ENCODE data around the gene CCDC171.
"Not testable (repeated sequence)": the region's sequence is repeated elsewhere in the genome, so short reads cannot be mapped to it uniquely, and the experiment has no call there.

The CCDC171 gene

DNA sequence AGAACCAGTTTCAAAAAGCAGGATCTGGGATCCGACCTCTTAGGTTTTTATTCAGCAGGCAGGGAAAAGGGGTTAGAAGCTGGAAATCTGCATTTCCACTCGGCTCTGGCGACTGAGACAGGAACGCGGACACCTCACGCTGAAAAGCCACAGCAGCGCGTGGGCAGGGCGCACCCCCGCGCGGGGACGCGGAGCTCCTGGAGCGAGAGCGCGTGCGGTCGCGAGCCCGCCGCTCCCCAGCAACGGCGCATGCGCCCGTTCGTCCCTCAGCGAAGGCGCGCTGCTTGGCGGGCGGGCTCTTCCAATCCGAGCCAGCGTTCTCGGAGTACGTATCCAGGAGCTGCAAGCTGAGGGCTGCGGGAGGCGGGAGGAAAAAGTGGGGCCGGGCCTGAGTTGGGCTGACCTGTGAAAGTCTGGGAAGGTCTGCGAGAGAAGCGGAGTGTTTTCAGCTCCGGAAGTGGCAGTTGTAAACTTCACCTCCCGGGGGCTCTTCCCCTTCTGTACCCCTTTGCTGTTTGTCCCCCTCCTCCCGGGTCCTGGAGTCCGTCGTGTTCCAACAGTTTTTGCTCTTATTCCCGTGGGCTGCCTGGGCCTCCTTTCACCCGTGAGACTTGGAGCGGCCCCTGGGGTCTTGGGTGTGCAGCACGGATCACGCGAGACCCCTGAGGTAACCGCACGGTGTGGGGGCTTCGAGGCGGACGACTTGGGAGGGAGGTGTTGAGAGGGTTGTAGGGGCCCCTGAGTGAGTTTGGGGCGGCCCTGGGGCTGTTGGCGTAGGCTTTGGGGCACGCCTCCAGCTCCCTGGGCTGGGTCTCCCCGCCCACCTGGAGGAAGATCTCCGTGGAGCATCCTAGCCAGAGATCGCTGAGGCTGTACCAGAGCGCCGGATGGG is at the start of gene CCDC171:
TSS of gene CCDC171 (plus strand) at position 408 of the 892 bp plus-strand sequence. CDS start 11,046 bp downstream, outside the sequence.
- DNase-seq, result peak; percentile 94

DNA sequence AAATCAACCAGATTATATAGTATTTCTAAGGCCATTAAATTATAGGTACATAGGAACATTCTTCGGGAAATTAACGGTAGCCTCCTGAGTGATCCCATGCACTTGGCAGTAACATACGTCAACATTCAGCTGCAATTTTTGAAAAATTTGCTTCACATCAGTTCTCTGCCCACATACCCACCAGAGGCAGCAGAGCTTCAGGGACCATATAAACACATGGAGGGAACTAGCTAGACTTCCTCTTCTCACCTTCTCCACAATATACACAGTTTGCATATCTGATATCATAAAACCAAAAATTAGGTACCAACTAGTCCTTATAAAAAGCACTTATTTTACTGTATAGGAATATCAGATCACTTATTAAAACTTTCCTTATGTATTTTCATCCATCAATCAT is 46.9 kb upstream of the CCDC171 start:
- DNase-seq, result no peak

DNA sequence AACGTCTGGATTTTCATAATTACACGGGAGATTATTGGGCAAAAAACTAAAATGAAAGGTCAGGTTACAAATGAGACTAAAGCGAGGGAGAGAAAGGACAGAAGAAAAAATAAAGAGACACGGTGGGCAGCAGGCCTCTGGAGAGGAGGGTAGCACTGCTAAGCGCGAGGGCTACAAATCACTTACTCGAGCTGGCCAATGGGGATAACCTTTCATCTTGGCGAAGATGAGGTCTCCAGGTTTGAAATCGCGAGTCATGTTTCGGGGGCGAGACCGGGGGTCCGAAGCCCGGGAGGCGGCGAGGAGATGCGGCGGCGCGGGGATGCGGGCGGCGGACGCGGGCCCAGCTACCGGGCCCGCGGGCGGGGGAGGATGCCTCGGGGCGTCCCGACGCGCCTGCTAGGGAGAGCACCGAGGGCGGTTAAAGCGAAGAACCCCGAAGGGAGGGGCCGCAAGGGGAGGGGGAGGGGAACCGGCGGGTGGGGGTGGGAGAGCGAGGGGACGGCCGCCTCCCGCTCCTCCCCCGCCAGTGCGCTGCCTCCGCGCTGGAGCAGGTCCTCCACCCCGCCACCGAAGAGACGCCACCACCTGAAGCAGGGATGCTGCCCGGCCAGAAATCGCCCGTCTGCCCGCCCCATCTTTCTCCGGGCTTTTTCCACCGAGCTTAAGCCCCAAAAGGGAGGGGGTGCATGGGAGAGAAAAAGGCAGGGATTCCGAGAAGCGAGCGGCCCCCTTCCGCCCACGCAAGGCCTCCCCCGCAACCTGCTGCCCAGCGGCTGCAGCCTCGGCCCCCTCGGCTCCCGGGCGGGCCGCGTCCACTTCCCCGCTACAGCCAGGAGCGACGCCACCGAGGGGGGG is 42.7 kb upstream of the CCDC171 start:
- DNase-seq, result peak; percentile 88

DNA sequence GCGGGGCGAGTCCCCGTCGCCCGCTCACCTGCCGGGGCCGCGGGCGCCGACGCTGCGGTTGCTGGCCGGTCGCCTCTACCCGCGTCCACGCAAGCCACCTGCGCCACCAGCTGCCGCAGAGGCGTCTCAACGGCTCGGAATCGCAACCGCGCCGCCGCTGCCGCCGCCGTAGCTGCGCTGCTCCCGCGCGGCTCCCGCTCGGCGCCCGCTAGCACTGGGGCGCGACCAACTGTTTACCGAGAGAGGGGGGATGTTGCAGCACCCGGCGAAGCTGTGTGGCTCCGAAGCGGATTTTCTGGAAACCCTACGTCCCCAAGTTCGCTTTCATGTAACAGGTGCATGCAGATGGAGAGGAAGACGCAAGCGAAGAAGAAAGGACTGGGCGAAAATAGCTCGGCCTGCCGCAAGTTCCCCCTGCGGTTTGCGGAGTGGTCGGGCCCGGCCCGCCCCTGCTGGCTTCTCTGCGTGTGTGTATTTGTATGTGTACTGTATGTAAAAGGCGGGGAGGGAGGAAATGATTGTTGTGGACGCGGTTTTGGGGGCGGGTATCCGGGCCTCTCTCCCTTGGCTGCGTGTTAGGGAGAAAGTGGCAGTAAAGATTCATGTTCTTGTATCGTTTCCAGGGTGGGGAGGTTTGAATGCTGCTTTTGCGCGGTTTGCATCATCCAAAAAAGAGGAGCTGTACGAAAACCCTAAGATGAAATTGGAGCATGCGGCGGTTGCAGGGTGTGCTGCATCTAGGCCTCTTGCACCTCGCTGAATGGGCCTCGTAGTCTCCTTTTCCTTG is 41.9 kb upstream of the CCDC171 start, which contains the start of gene PSIP1:
TSS of gene PSIP1 (minus strand) at position 182 of the 787 bp plus-strand sequence. CDS start 782 bp downstream, outside the sequence.
- DNase-seq, result peak; percentile 95

DNA sequence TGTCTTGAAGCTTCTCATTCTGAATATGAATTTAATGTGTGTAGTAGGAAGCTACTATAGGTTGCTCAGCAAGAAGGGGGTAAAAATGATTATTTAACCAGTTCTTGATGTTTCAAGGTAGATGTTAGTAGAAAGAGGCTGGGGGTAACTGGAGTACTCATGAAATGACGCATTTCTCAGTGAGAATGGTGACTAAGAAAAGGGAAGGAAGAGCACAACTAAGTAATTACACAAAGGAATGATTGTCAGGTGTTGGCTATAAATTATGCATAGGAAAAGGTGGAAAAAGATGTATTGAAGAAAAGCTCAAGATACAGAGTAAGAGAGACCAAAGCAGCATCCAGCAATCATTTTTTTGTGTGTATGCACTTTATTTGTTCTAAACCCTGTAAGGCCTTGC is 40.6 kb upstream of the CCDC171 start:
- no peak for DNase-seq

DNA sequence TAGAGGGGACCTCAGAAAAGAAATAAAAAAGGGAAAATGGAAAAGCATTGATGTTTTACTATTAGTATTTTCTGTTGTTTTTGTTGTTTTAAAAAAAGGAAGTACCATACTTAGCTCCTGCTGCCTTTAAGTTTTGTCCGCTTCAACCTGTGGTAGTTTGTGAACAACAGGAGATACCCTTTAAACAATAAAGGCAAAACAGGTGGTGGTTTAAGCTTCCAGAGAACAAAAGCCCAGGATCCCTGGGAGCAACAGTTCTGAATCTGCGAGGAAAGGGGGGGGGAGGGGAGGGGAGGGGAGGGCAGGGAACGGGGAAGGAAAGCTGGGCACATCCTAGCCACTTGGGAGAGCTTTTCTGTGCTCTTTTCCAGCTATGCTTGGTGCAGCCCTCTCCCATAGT is 40.0 kb upstream of the CCDC171 start:
- DNase-seq, result no peak

DNA sequence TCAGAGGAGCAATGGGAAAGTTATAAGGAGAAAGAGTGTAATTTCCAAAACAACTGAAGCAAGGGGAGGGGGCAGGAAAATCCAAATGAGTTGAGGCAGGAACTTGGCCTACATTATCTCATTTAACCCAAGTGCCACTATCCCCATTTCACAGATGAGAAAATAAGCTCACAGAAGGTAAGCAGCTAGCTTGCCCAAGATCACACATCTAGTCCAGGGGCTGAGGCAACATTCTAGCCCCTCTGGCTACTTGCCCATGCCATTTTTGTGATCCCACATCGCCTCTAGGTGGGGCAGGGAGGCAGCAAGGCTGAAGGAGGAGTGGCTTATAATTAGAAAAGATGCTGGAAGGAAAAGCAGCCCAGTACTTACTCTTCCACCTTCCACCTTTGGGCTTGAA is 39.5 kb upstream of the CCDC171 start:
- no peak for DNase-seq

DNA sequence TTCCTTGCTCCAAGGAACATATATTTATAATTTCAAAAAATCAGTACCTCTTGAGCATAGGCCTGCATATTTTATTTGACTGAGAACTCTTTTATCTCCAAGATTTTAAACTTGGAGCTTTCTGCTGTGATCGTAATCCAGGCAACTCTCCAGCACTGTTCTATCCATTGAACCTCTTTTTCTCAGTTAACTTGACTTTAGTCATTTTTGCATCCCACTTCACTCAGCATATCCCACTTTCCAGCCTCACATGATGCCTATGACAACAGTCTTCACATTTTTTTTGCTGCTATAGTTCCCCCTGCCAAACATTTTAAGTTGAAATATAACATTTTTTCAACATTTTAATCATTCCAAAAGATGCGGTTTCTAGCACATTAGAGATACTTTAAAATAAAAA is 33.0 kb upstream of the CCDC171 start:
- DNase-seq, result no peak

DNA sequence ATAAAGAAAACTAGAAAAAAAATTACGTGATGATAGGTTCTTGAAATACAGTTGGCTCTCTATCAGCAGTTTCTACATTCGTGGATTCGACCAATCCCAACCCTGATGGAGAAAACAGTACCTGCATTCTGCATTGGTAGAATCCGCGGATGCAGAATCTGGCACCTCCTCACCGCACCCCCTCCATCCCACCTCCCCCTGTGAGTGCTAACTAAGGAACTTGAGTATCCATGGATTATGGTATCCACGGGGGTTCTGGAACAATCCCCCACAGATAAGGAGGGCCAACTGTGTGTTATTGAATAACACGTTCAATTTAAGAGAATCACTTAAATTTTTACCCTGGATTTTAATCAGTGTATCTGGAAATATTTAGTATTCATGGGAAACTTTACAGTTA is 31.6 kb upstream of the CCDC171 start:
- DNase-seq, result no peak

DNA sequence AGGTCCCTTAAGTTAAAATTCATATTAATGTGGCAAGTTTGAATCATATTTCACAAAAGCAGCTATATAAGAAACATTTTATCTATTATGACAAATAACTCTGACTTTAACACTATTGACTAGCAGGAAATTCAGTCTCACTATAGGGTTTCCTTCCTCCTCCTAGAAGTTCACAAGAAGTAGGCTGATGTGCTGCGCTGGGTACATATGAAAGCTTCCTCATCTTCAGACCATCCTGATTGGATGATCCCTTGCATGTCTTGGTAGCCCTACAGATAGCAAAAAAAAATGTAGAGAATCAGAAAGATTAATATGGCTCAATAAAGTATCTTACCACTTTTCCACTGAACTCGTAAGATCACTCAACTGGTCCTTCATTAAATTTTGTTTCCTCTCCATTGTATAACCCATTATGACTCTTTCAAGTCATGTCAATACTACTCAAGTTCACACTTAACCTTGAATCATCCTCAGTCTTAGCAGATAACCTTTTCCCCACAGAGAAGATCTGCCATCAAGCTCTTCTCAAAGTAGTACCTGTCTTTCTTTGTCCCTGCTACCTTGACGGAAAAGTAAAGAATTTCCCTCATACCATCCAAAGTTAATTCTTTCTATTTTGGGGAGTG is 30.6 kb upstream of the CCDC171 start:
- no peak for DNase-seq

DNA sequence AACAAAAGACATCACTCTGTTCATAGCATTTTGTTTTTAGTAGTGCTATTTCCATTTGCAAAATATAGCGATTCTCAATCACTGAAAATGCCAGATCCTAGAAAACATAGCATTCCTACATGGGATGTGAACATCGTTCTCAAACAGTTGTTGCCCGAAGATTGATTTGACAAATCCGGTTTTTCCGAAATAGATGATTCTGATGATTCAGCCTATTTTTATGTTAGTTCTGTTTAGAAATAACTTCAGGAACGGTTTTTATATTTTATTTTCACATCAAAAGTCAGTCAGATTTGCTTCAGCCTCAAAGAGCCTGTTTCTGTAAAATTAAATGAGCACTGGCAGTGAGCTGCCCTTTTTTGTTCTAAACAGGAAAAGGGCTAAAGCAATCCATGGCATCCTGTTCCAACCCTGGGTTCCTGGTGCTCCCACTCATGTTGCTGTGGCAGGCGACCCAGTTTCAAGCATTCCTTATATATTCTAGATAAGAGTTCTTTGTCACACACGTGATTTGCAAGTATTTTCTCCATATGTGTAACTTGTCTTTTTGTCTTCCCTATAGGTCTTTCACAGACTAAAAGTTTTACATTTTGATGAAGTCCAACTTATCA is 27.9 kb upstream of the CCDC171 start:
- DNase-seq, result no peak

DNA sequence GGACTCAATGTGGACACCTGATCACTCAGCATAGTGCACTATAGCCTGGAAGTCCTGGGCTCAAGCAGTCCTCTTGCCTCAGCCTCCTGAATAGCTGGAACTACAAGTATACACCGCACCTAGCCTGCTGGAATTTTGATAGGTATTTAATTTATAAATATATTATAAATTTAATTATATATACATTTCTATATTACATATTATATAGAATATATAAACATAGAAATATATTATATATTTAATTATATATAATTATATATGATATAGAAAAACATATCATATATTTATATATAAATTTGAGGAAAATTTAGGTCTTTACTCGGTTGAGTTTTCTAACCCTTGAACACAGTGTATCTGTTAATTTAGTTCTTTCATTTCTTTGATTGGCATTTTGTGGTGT is 26.9 kb upstream of the CCDC171 start:
- DNase-seq, result no peak

DNA sequence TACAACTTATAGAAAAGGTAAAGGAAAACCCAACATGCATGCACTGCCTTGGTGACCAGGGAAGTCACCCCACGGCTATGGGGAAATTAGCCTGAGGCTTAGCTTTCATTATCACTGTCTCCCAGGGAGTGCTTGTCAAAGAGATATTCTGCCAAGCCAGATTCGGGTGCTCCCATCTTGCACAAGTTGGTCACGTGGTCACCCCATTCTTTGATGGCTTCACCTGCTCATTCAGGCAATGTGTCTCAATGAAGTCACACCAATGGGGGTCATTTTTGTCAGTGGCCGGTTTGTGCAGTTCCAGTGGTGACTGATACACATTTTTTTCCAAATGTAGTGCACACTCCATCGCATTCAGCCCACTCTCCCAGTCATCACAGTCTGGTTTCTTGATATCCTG is 25.8 kb upstream of the CCDC171 start:
- DNase-seq, result not testable (repeated sequence)

DNA sequence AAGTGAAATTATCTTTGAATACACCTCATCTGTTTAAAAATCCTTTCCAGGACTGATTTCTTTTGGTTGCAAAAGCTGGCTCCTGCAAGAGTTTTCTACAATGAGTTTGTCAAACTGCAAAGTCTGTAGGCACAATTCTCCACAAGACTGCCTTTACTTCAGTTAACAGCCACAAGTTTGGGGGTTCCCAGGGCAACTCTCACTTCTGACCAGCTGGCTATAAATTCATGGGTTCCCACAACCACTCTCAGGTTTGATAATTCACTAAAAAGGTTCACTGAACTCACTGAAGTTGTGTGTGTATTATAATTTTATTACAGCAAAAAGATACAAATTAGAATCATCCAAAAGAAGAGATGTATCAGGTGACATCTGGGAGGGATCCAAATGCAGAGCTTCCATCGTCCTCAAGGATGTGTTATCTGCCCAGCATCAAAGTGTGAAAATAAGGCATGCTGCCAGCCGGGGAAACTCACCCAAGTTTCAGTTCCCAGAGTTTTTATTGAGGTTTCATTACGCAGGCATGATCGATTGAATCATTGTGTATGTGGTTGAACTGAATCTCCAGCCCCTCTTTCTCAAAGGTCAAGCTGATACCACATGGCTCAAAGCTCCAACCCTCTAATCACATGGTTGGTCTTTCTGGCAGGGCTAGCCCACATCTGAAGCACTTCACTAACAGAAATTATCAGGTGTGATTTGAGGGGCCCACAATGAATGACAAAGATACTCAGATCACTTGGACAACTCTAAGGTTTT is 23.1 kb upstream of the CCDC171 start:
- DNase-seq, result no peak

DNA sequence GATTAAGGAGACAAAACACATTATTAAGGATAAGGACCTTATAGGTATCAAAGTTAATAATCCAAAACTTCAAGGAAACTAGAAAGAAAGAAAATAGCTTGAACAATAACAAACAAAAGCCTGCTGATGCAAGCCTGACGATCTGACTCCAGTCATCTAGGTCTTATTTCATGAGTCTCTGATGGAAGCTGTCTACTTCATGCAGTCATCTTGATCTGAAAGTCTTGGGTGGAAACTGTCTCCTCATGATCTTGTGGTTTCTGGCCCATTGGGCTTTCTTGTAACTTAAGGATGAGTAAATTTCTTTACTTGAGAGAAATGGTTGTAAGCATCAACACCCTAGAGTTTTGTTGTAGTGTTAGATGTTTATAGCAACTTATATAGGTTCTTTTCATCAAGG is 21.5 kb upstream of the CCDC171 start:
- DNase-seq, result no peak

DNA sequence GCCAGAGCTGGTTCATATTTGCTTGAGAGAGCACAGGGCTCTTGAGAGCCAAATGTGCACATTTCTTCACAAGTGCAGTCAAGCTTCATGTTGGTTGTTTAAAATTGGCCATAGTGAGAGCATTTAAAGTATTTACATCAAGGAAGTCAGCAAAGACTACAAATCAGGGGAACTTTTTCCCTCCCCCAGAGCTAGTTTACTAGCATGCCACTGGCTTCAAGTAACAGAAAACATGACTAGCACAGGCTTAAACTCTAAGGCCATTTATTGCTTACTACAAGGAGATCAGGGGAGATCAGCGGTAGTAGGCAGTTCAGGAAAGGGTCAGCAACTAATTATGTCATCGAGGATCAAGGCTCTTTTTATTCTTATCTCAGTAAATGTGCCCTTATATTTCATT is 11.0 kb upstream of the CCDC171 start:
- no peak for DNase-seq

DNA sequence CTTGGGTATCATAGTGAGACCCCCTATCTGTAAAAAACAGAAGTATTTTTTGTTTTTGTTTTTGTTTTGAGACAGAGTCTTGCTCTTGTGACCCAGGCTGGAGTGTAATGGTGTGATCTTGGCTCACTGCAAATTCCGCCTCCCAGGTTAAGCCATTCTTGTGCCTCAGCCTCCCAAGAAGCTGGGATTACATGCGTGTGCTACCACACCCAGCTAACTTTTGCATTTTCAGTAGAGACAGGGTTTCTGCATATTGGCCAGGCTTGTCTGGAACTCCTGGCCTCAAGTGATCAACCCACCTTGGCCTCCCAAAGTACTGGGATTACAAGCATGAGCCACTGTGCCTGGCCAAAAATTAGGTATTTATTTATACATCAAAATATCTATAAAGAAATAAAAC is 10.2 kb upstream of the CCDC171 start:
- no peak for DNase-seq

DNA sequence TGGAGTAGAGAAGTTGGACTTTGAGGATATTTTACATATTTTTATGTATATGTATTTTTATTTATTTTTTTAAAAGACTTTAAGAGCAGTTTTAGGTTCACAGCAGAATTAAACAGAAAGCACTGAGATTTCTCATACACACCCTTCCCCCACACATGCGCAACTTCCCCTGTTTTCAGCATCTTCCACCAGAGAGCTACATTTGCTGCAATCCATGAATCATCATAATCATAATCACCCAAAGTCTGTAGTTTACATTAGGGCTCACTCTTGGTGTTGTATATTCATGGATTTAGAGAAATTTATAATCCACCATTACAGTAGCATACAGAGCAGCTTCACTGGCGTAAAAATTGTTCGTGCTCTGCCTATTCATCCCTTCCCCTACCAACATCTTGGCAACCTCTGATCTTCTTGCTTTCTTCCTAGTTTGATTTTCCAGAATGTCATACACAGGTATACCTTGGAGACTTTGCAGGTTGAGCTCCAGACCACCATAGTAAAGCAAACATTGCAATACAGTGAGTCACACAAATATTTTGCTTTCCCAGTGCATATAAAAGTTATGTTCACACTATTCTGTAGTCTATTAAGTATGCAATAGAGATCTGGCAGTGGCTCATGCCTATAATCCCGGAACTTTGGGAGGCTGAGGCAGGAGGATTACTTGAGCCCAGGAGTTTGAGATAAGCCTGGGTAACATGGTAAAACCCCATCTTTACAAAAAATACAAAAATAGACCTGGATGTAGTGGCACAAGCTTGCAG is 9.6 kb upstream of the CCDC171 start:
- DNase-seq, result no peak

DNA sequence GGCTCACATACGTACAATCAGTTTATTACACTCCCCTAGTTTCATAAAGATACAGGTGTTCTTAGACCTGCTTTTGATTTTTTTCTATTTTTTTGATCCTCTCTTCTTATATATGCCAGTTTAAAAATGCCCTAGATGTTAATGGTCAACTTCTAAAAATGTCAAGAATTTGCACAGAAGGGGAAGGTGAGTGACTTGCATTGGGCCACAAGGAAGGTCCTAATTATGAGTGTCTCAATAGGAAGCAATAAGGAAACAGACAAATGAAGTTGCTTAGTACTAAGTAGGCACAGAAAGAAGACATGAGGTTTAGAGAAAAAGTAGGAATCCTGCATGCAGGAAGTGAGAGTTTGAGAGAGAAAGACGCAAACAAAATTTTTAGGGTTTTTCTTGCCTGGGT is 3.2 kb upstream of the CCDC171 start:
- DNase-seq, result no peak

DNA sequence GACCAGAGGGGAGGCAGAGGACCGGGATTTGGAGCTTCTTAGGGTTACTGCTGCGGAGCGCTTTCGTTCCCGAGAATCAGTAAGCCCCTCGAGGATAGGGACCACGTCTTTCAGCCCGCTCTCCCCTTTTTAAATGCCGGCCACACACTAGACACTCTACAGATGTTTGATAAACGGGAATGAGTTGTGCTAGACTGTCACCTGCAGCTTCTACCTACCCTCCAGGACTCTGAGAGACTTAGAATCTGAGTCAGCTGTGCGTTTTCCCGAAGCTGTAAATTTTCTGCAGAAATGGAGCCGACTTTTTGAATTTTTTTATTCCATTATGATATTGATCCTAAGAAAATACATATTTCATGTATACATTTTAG is 670 bp downstream of the CCDC171 start:
- DNase-seq, result no peak

DNA sequence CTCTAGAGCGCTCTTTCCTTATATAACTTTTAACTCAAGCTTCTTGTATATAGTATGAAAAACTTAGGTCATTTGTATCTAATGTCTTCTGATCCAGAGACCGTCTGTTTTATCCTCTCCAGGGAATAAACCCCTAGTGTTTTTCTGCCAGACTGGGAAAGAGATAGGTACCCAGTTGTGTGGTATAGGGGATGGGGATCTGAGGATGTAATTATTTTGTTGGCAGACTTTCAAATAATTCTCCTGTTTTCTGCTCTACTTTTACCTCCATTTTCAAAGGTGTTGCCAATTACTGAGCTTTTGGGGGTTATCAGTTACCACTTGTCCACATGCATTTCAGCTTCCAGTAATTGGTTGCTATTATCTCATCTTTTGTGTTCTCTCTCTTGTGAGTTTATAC is 17.9 kb downstream of the CCDC171 start:
- no peak for DNase-seq
